ENCODE results near the gene MYL2.

MYL2 gene

GRCh38 chr12:110930348-110931314 is 10.3 kb upstream of the MYL2 start:
- DNase-seq (ENCODE audit: low read depth) = no peak

GRCh38 chr12:110929818-110930217 is 9.4 kb upstream of the MYL2 start:
- DNase-seq (ENCODE audit: low read depth) = no peak

DNA sequence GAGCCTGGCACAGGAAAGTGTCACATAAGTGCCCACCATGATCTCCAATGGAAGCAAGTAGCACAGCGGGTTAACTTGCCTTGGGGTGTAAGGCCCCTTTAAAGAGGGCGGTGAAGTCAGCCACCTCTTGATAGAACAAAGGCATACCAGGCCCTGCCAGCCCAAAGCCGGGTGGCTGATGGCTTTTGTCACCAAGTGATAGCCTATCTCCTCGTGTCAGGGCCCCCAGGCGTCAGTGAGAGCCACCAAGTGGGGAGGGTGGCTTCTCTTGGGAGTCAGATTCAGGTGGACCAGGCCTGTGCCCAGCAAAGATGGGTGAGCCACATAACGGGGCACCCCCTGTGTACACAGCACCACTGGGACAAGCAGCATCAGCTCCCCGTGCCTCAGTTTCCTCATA is 8.3 kb upstream of the MYL2 start:
- no peak for DNase-seq (ENCODE audit: low read depth)

- no peak for DNase-seq (ENCODE audit: low read depth)
Observed at GRCh38 chr12:110927546-110927945, 7.2 kb upstream of the MYL2 start.

DNA sequence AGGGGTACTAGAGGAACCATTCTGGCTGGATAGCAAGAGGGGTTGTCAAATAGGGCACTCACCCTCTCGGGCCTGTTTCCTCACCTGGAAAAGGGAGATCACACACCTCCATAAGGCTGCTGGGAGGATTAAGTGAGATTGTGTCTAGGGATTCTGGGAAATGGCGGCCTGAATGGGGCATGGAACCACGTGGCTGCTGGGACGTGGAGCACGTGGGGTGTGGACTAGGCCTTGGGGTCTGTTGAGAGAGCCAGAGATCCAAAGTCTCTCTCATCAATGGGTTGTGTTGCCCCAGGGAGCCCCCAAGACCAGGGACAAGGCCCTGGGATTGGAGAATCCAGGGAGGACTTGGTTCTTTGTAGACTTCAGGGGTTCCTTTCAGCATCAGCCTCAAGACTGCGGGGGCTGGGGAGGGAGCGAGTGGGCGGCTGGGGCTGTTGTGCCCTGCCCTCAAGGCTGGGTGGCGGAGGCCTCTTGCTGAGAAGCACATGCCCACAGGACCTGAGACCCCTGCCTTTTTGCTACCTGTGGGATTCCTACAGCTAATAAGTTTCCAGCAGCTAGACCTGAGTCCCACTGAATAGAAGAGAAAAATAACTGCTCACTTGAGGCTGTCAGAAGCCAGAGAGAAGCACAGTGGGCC is 3.4 kb upstream of the MYL2 start:
- no peak for DNase-seq (ENCODE audit: low read depth)

DNA sequence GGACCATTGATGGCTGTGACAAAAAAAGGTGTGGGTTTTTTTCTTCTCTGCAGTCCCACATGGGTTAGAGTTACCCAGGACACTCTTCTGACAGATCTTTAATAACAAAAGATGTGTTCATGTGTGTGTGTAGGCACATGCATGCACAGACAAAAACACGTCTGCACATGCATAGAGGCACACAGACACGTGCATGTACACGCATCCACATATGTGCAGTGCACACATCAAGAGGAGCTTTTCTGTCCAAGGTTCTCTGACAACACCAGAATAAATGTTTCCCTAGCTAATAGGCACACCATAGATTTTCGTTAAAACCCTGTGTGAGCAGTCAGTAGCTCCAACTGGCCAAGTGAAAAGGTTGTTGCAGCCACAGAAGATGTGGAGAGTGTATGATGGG is 2.8 kb upstream of the MYL2 start:
- DNase-seq (ENCODE audit: low read depth) = no peak

GRCh38 chr12:110922652-110923051 is 2.3 kb upstream of the MYL2 start:
- no peak for DNase-seq (ENCODE audit: low read depth)

- DNase-seq (ENCODE audit: low read depth) = peak; percentile 87
Observed at GRCh38 chr12:110921262-110921661, 883 bp upstream of the MYL2 start.

DNA sequence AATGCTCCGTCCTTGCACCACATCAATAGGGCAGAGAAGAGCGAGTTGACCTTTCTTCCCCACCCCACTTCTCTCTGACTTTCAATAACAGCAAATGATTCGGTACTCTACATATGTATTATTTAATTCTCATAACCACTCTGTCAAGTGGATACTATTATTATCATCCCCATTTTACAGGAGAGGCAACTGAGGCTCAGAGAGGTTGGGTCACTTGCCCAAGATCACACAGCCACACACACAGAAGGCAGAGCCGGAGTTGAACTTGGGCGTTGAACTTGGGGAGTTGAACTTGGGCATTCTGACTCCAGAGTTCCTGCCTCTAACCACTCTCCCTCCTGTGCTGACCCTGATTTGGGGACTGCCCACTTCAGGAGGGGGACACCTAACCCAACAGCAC is 659 bp downstream of the MYL2 start:
- DNase-seq (ENCODE audit: low read depth) = no peak

GRCh38 chr12:110917961-110918360 is 2.4 kb downstream of the MYL2 start:
- peak; percentile 40 for DNase-seq (ENCODE audit: low read depth)

DNA sequence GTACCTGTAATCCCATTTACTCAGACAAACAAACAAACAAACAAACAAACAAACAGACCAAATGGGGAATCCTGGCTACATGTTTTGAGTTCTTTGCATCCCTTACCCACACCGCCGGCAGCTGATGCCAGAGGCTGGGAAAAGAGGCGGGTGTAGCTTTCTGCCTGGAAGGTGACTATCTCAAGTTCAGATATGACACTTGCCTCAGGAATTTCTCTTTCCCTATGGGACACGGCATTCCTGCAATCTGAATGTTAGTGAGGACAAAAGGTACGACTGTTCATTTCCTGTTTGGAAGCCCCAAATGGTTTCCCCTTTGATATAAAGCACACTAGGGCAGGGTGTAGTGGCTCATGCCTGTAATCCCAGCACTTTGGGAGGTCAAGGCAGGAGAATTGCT is 2.9 kb downstream of the MYL2 start:
- peak; percentile 90 for DNase-seq (ENCODE audit: low read depth)

- DNase-seq (ENCODE audit: low read depth) = peak; percentile 61
Observed at GRCh38 chr12:110916295-110916875, 4.0 kb downstream of the MYL2 start.

- no peak for DNase-seq (ENCODE audit: low read depth)
Observed at GRCh38 chr12:110913119-110914056, 7.0 kb downstream of the MYL2 start.

- no peak for DNase-seq (ENCODE audit: low read depth)
Observed at GRCh38 chr12:110912263-110912662, 8.1 kb downstream of the MYL2 start.

DNA sequence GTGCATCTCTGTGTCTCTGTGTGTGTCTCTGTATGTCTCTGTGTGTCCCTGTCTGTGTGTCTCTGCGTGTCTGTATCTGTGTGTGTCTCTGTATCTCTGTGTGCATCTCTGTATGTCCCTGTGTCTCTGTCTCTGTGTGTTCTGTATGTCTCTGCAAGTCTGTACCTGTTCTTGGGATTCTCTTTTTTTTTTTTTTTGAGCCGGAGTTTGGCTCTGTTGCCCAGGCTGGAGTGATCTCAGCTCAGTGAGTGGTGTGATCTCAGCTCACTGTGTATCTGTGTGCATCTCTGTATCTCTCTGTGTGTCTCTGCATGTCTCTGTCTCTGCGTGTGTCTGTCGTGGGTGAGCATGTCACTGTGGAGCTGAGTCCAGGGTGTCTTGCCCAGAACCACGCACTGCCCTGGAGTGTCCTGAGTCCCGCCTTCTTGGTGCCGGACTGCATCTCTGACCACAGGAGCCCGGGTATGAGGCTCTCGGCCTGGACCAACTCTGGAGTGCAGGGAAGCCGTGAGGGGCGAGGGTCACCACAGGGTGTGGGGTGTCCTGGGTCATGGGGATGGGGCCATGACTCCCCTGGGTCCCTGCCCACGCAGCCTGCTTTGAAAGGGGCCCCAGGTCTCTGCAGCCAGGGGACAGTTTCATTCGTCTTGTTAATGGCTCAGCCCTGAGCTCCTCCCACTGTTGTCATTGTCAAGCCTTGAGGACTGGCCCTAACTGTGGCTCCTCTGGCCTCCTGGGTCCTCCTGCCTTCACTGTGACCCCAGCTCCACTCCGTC is 11.8 kb downstream of the MYL2 start:
- no peak for DNase-seq (ENCODE audit: low read depth)

GRCh38 chr12:110907583-110907982 is 12.8 kb downstream of the MYL2 start:
- DNase-seq (ENCODE audit: low read depth) = no peak

DNA sequence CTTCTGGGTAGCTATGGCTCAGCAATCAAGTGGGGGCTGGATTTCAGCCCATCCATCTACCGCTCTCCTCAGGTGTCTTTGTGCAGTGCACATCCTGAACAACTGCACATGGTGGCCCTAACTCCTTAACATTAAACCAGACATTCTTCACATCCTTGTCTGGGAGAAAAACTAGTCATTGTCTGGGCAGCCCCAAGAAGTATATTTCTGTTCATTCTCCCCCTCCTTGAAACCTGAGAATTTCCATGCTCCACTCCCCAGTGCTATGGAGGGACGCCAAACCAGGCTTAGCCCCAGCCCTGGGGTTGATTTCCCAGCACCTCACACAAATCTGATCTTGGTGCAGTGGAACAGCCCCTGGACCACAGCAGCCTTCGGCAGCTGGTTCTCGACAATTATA is 13.4 kb downstream of the MYL2 start:
- DNase-seq (ENCODE audit: low read depth) = no peak

GRCh38 chr12:110906516-110906915 is 13.9 kb downstream of the MYL2 start:
- no peak for DNase-seq (ENCODE audit: low read depth)

- DNase-seq (ENCODE audit: low read depth) = peak; percentile 7
Observed at GRCh38 chr12:110906083-110906482, 14.3 kb downstream of the MYL2 start.

GRCh38 chr12:110903511-110903910 is 16.9 kb downstream of the MYL2 start:
- no peak for DNase-seq (ENCODE audit: low read depth)

- DNase-seq (ENCODE audit: low read depth) = no peak
Observed at GRCh38 chr12:110901401-110901800, 19.0 kb downstream of the MYL2 start.
